Loucy (cell line): ENCODE measurements around the gene RPL9.
A peak's percentile ranks its signal among the peaks of the same experiment; 100 is the strongest.

Experiments
- H2AFZ ChIP-seq: fragments of 200-600 bp; sonication (generic); 2 replicates; pipeline ENCODE4 v1.6.0; 2016; ENCODE audit warnings: antibody characterized with exemption, mild to moderate bottlenecking, low read length, moderate library complexity
- H3F3A ChIP-seq: fragments of 200-600 bp; 2 replicates; pipeline ENCODE4 v1.6.0; 2016; ENCODE audit warnings: antibody characterized with exemption, low read depth, mild to moderate bottlenecking
- H3K27me3 ChIP-seq: fragments of 200-600 bp; sonication (generic); 2 replicates; pipeline ENCODE4 v1.6.1; 2014; ENCODE audit warnings: low read length, mild to moderate bottlenecking; ENCODE audit not compliant: insufficient read depth, poor library complexity, severe bottlenecking
- H3K36me3 ChIP-seq: fragments of 200-600 bp; sonication (generic); 2 replicates; pipeline ENCODE4 v1.6.1; 2016; ENCODE audit warnings: low read length; ENCODE audit not compliant: insufficient read depth
- H3K4me1 ChIP-seq: fragments of 200-600 bp; sonication (generic); 2 replicates; pipeline ENCODE4 v1.5.1; 2014; ENCODE audit warnings: low read length, mild to moderate bottlenecking; ENCODE audit not compliant: insufficient read depth, poor library complexity, severe bottlenecking
- H3K4me2 ChIP-seq: fragments of 200-600 bp; sonication (generic); 2 replicates; pipeline ENCODE4 v1.6.0; 2014; ENCODE audit warnings: antibody characterized with exemption, low read length, low read depth, mild to moderate bottlenecking; ENCODE audit not compliant: poor library complexity, severe bottlenecking
- H3K4me3 ChIP-seq: fragments of 200-600 bp; sonication (generic); 2 replicates; pipeline ENCODE4 v1.5.1; 2014; ENCODE audit warnings: low read length, mild to moderate bottlenecking, mixed read lengths; ENCODE audit not compliant: poor library complexity, severe bottlenecking
- H3K79me2 ChIP-seq: fragments of 200-600 bp; sonication (generic); 2 replicates; pipeline ENCODE4 v1.6.1; 2014; ENCODE audit warnings: low read length; ENCODE audit not compliant: insufficient read depth
- H3K9ac ChIP-seq: fragments of 200-600 bp; sonication (generic); 2 replicates; pipeline ENCODE4 v1.6.0; 2014; ENCODE audit warnings: mild to moderate bottlenecking, low read depth, low read length, moderate library complexity; ENCODE audit not compliant: poor library complexity, severe bottlenecking
- H3K9me2 ChIP-seq: fragments of 200-600 bp; sonication (generic); replicated peaks from 2 replicates; pipeline ENCODE4 v1.6.1; 2016; ENCODE audit warnings: low read depth, low read length, mixed read lengths
- H3K9me3 ChIP-seq: fragments of 200-600 bp; sonication (generic); 2 replicates; pipeline ENCODE4 v1.6.1; 2014; ENCODE audit warnings: mild to moderate bottlenecking, antibody characterized with exemption, low read length, low read depth; ENCODE audit not compliant: insufficient read depth
- H4K20me1 ChIP-seq: fragments of 200-600 bp; sonication (generic); 2 replicates; pipeline ENCODE4 v1.6.0; 2014; ENCODE audit warnings: antibody characterized with exemption, low read length, mild to moderate bottlenecking; ENCODE audit not compliant: insufficient read depth, poor library complexity, severe bottlenecking
- CTCF ChIP-seq: fragments of 200-600 bp; sonication (generic); conservative IDR thresholded peaks from 2 replicates; pipeline ENCODE4 v1.5.1; 2014; ENCODE audit warnings: mild to moderate bottlenecking, antibody characterized with exemption, low read length
- EZH2phosphoT487 ChIP-seq: fragments of 200-600 bp; IDR thresholded peaks from 2 replicates; pipeline ENCODE4 v1.6.1; 2018; ENCODE audit warnings: antibody characterized with exemption, mild to moderate bottlenecking, moderate library complexity, borderline replicate concordance

RPL9 gene

GRCh38 chr4:39442998-39443397 lies 15.7 kb downstream of the RPL9 start:
- Histone ChIP-seq H3K9me2 (no peaks in the 10 kb centered on the region), H3K4me2 (no peak overlapping the region), H3K9ac (no peak overlapping the region), H3K36me3 (no peaks in the 10 kb centered on the region), H2AFZ (no peak overlapping the region), H3K4me3 (no peak overlapping the region), H3K9me3 (no peaks in the 10 kb centered on the region), H4K20me1 (no peaks in the 10 kb centered on the region), H3F3A (no peaks in the 10 kb centered on the region), H3K27me3 (no peaks in the 10 kb centered on the region), H3K4me1 (no peaks in the 10 kb centered on the region), H3K79me2 (no peaks in the 10 kb centered on the region)
- no peak for TF ChIP-seq EZH2phosphoT487
- no peak for TF ChIP-seq CTCF

GRCh38 chr4:39441593-39441992 lies 17.1 kb downstream of the RPL9 start:
- no peaks in the 10 kb centered on the region for H4K20me1 ChIP-seq
- no peaks in the 10 kb centered on the region for H3K79me2 ChIP-seq
- no peaks in the 10 kb centered on the region for H3K27me3 ChIP-seq
- H3K36me3 ChIP-seq, result no peaks in the 10 kb centered on the region
- H2AFZ ChIP-seq, result no peak overlapping the region
- H3K4me2 ChIP-seq, result no peak overlapping the region
- no peaks in the 10 kb centered on the region for H3K4me1 ChIP-seq
- H3K9me2 ChIP-seq, result no peaks in the 10 kb centered on the region
- no peaks in the 10 kb centered on the region for H3K9me3 ChIP-seq
- no peak overlapping the region for H3K9ac ChIP-seq
- H3K4me3 ChIP-seq, result no peak overlapping the region
- H3F3A ChIP-seq, result no peaks in the 10 kb centered on the region
- TF ChIP-seq CTCF, result no peak
- no peak for TF ChIP-seq EZH2phosphoT487

GRCh38 chr4:39435659-39436563 lies 22.8 kb downstream of the RPL9 start:
- no peaks in the 10 kb centered on the region for H3K27me3 ChIP-seq
- no peaks in the 10 kb centered on the region for H3F3A ChIP-seq
- H3K79me2 ChIP-seq, result no peaks in the 10 kb centered on the region
- H3K9me2 ChIP-seq, result no peaks in the 10 kb centered on the region
- H3K9me3 ChIP-seq, result no peaks in the 10 kb centered on the region
- TF ChIP-seq CTCF (peak; percentile 57), EZH2phosphoT487 (no peak)
- no peak overlapping the region for H2AFZ ChIP-seq
- no peaks in the 10 kb centered on the region for H4K20me1 ChIP-seq
- H3K4me3 ChIP-seq, result no peak overlapping the region
- H3K9ac ChIP-seq, result no peak overlapping the region
- no peaks in the 10 kb centered on the region for H3K4me1 ChIP-seq
- no peak overlapping the region for H3K4me2 ChIP-seq
- no peaks in the 10 kb centered on the region for H3K36me3 ChIP-seq
